HG03097 (cell line): ENCODE measurements around the gene PLXNA1.

Experiments used
- ATAC-seq: cut with Tn5 transposase; IDR thresholded peaks from one replicate; pipeline ENCODE4 v1.9.1; 2021; ENCODE audit not compliant: unreplicated experiment, low FRiP score

The PLXNA1 gene

DNA sequence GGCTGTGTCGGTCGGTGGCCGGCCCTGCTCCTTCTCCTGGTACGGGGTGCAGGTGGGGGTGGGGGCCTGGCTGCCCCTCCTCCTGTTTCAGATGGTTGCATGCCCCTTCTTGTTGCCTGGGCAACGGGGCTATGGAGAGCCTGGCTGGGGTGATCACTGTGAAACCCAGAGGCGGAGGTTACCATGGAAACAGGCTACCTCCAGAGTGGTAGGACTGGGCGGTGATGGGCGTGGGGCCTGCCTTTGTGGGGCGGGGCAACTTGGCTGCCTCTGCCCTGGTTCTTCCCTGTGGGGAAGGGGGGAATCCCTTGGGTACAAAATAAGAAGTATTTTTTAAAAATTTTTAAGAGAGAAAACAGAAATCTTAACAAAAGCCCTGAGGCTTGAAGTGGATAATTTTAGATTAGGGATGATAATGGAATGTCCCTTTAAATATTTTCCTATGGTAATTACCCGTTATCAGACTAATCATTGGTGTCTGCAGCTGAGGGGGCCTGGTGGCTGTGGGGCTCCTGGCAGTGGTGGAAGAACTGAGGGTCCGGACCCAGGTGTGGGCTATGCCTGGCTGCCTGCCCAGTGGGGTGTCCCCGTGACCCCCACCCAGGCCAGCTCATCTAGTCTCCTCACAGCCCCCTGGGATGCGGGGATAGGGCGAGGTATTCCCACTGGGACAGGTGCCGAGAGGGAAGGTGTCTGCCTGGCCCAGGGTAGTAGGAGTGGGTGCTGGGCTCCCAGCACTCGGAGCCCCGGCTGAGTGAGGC, 32.5 kb downstream of the PLXNA1 start:
- no peak for ATAC-seq

GRCh38 chr3:127016043-127016343, 33.1 kb downstream of the PLXNA1 start:
- ATAC-seq: no peak

- ATAC-seq: no peak
These were observed 33.5 kb downstream of the PLXNA1 start for GRCh38 chr3:127016461-127016860.

DNA sequence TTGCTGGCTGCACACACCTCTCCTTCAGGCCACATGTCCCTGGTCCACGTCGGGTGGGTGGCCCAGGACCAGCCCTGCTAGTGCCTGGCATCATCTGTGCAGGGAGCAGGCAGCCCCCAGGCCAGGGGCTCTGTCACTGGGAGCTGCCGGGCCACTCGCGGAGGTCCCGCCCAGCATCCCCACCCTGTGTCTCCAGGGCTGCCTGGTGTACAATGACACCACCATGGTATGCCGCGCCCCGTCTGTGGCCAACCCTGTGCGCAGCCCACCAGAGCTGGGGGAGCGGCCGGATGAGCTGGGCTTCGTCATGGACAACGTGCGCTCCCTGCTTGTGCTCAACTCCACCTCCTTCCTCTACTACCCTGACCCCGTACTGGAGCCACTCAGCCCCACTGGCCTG, 34.3 kb downstream of the PLXNA1 start:
- no peak for ATAC-seq

DNA sequence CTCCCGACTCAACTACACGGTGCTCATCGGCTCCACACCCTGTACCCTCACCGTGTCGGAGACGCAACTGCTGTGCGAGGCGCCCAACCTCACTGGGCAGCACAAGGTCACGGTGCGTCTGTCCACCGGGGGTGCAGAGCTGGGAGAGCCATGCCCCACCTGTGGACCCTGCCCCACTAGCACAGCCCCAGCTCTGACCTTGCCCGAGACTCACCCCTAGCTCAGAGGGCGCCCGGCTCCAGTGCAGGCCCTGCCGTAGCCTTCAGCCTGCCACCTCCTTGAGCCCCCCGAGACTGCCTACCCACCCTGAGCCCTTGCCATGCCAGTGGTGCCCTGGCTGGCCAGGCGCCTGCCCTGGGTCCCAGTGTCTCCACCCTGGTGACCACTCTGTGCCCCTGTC, 34.9 kb downstream of the PLXNA1 start:
- ATAC-seq: no peak

- no peak for ATAC-seq
These were observed 35.5 kb downstream of the PLXNA1 start for GRCh38 chr3:127018306-127018828.

- ATAC-seq: no peak
These were observed 36.5 kb downstream of the PLXNA1 start for GRCh38 chr3:127019449-127019848.

DNA sequence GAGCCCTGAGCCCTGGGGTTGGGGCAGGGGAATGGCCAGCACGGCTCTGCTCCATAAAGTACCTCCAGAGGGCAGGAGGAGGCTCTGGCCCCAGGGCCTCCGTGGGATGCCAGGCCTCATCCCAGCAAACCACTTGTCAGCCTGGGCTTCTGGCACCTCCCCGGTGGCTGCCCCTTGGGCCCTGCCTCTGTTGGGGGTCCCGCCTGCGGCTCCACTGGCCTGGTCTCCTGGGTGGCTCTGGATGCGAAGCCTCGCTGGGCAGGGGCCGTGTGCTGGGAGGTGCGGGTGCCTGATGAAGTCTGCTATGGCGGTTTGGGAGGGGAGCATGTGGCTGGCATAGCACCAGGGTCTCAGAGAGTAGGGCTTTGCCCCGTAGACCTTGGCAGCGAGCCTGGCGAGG, 37.6 kb downstream of the PLXNA1 start:
- no peak for ATAC-seq

DNA sequence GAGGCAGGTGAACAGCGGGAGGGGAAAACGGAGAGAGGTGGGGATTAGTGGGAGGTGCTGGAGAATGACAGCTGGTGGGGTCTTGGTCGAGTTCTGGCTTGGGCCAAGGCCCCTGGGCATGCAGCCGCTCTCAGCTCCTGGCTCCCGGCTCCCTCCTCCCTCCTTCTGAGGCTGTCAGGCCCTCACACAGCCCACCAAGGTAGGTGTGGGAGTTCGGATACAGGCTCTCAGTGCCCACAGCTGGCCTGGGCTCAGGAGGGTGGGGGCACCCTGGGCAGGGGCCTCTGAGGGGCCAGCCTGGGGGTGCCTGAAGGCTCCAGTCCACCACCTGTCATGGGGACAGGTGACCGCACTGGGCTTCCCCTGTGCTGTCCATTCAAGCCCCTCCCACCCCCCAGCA, 39.9 kb downstream of the PLXNA1 start:
- no peak for ATAC-seq

- ATAC-seq: no peak
These were observed 42.5 kb downstream of the PLXNA1 start for GRCh38 chr3:127025456-127025855.

DNA sequence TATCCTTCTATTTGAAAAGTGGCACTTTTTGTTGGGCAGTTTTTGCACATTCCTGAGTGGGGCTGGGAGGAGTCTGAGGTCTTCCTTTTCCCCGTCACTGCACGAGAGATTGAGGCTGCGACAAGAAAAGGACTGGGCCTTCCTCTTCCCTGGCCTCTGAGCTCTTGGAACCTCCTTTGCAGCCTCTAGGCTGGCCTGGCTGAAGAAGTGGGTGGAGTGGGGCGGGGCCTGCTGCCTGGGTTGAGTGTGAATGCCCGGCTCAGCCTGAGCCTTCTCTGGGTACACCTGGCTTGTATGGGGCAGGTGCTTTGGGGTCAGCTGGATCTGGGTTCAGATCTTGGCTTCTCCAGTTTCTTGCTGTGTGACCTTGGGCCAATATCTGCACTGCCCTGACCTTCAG, 43.1 kb downstream of the PLXNA1 start:
- ATAC-seq: no peak

DNA sequence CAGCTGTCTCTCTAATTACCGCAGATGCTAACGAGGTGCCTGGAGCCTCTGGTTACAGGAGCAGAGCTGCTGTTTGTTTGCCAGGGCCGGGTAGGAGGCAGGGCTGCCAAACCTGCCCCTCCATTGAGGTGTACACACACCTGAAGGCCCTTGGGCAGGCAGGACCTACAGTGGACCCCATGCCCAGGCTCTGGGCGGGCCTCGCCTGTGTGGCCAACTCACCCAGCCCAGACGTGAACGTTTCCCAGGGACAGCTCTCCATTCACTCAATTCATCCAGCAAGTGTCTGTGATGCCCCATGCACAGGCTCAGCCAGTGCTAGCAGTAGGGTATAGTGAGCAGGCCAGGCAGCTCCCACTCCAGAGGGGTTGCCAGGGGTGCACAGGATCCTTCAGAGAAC, 43.7 kb downstream of the PLXNA1 start:
- no peak for ATAC-seq

DNA sequence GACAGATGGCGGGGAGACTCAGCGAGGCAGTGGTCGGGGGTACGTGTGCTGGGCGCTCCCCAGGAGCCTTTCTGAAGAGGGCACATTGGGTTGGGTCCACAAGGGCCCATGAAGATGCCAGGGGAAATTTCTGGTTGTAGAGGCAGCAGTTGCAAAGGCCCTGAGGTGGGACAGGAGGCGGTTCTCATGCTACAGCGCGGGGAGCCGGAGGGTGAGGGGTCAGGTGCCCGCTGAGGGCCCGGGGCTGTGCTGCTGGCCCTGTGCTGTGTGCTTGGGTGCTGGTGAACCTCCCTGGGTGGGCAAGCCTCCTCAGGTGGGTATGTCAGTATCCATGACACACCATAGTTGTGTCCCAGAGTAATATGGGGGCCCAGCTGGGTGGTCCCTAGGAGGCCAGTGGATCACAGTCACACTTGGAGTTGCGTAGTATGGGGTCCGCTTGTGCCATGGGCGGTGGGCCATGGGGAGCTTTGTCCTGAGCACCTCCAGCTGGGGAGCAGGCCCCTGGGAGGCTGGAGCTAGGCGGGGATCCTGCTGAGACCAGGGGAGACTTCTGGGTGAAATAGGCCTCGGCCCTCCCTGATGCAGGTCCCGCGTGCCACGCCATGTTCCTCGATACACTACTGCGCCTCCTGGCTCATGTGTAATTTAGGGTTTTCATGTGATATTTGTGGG, 44.3 kb downstream of the PLXNA1 start:
- ATAC-seq: no peak

- no peak for ATAC-seq
These were observed 45.1 kb downstream of the PLXNA1 start for GRCh38 chr3:127027811-127028548.

DNA sequence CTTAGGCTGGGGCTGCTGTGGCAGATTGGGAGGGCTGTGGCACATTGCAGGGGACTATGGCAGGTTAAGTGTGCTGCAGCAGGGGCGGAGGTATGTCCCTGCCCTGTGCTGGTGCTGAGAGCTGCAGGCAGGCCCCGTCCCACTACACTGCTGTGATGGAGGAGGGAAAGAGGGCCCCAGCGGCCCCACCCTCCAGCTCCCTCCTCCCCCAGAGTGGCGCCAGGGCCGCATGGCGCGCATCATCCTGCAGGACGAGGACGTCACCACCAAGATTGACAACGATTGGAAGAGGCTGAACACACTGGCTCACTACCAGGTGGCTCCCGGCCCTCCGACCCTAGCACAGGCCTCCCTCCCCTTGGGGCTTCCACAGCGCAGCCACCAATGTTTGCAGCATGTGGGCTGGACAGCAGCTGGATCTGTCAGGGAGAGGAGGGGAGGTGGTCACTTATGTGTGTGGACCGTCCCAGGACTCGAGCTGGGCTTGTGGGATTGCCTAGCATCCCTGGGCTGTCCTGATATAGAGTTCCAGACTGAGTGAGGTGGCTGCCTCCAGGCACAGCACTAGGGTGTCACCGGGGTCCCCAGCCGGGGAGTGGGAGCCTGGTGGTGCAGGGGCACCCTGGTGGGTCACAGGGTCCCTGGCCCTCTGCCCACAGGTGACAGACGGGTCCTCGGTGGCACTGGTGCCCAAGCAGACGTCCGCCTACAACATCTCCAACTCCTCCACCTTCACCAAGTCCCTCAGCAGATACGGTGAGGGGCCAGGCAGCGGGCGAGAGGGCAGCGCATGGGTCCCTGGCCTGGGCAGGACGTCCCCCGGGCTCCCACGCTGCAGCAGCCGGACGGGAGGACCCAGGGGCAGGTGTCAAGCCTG, 46.1 kb downstream of the PLXNA1 start:
- no peak for ATAC-seq

GRCh38 chr3:127029658-127030507, 47.0 kb downstream of the PLXNA1 start:
- no peak for ATAC-seq

DNA sequence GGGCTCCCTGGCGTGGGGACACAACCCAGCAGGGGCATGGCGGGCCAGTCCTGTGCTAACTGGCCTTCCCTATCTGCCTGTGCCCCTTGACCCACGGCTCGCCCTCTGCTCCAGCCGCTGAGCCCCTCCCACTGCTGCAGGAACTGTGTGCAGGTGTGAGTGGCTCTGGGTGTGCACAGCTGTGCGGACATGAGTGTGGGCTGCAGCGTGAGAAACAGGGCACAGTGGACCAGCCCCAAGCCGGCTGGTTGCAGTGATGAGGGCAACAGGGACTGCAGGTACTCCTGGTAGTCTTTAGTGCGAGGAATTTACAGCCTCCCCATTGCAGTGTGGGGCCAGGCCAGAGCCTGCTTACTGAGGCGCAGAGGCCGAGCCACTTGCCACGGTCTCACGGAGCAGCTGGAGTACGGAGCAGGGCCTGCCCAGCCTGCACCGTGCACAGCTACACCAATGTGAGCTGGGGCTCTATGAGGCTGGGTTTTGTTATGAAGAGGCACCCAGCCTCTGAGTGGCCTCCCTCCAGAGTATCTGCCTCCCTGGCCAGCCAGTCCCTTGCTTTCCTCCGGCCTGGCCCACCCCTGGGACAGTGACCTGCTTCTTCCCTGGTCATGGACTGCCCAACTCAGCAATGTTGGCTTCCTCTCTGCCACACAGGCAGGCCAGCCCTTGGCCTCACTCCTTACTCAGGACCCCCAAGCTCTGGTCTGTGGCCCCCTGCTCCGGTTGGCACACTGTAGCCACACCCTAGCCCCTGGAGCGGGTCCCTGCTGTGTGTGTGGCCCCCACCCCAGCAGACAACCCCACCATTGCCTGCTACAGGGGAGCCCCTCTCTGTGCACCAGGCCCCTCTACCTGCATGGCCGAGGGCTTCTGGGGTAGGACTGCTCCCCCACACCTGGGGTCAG, 47.8 kb downstream of the PLXNA1 start:
- ATAC-seq: no peak

- ATAC-seq: no peak
These were observed 48.5 kb downstream of the PLXNA1 start for GRCh38 chr3:127031413-127031810.

- ATAC-seq: no peak
These were observed 48.9 kb downstream of the PLXNA1 start for GRCh38 chr3:127031845-127032244.
